Measurements from ENCODE around the gene LHX1. TPM values are rescaled to one million over a fixed set of nuclear protein-coding genes. Genes with fewer than 3 reads are reported as not detected.

LHX1 gene
- total RNA-seq, 1 donor from 2014 or later, result not detected

DNA sequence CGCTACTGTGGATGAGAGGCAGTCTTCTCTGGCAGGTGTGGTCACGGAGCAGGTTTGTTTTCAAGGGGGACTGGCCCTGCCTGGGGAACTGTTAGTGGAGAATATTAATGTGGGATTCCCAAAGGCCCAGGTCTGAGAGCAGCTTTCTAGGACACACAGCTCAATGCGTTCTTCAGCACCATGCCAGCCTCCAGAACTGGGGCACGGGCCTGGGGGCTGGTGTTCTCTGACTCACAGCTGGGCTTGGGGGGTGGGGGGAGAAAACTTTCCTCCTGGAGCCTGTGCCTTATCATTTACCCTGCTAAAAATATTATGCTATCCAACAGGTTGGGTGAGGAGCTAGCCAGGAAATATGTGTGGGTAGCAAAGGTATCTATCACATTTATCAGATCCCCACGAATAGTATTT lies 13.5 kb upstream of the LHX1 start:
- TF ChIP-seq, protein P1, sequence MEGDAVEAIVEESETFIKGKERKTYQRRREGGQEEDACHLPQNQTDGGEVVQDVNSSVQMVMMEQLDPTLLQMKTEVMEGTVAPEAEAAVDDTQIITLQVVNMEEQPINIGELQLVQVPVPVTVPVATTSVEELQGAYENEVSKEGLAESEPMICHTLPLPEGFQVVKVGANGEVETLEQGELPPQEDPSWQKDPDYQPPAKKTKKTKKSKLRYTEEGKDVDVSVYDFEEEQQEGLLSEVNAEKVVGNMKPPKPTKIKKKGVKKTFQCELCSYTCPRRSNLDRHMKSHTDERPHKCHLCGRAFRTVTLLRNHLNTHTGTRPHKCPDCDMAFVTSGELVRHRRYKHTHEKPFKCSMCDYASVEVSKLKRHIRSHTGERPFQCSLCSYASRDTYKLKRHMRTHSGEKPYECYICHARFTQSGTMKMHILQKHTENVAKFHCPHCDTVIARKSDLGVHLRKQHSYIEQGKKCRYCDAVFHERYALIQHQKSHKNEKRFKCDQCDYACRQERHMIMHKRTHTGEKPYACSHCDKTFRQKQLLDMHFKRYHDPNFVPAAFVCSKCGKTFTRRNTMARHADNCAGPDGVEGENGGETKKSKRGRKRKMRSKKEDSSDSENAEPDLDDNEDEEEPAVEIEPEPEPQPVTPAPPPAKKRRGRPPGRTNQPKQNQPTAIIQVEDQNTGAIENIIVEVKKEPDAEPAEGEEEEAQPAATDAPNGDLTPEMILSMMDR (IDR thresholded peaks at IDR 0.05), result no peak
- Mint-ChIP-seq H3K9me3 (ENCODE audit: low read depth) (no peaks in the 10 kb centered on the region), H3K27ac (ENCODE audit: unreplicated experiment) (no peak overlapping the region), H3K27me3 (ENCODE audit: low read depth) (peaks cover 24% of the 10 kb centered on the region), H3K4me3 (ENCODE audit: unreplicated experiment) (no peak overlapping the region), H3K36me3 (ENCODE audit: low read depth) (no peaks in the 10 kb centered on the region), H3K4me1 (ENCODE audit: low read depth) (peaks cover 14% of the 10 kb centered on the region)
- DNase-seq (ENCODE audit: low spot score), result no peak

DNA sequence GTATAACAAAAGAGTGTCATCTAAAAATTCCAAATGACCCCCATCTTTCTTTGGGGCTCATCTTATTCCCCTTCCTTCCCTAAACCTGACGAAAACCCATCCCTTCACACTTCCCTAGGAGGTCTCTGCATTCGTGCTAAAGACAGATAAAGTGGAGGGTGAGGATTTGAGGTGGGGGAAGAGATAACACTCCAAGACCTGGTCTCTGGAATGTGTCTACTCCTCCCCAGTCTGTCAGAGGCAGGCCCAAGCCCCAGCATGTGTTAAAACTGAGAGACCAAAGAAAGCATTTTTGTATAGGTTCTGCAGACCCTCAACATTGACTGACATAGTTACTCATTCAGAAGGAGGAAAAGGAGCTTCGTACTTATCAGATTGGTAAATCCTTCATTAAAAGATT lies 11.0 kb upstream of the LHX1 start:
- no peak overlapping the region for H3K27ac Mint-ChIP-seq (ENCODE audit: unreplicated experiment)
- DNase-seq (ENCODE audit: low spot score), result no peak
- H3K4me3 Mint-ChIP-seq (ENCODE audit: unreplicated experiment), result no peak overlapping the region
- peaks cover 43% of the 10 kb centered on the region for H3K27me3 Mint-ChIP-seq (ENCODE audit: low read depth)
- no peaks in the 10 kb centered on the region for H3K36me3 Mint-ChIP-seq (ENCODE audit: low read depth)
- H3K9me3 Mint-ChIP-seq (ENCODE audit: low read depth), result no peaks in the 10 kb centered on the region
- TF ChIP-seq, protein P1 (IDR thresholded peaks at IDR 0.05), result no peak
- H3K4me1 Mint-ChIP-seq (ENCODE audit: low read depth), result peaks cover 7% of the 10 kb centered on the region

DNA sequence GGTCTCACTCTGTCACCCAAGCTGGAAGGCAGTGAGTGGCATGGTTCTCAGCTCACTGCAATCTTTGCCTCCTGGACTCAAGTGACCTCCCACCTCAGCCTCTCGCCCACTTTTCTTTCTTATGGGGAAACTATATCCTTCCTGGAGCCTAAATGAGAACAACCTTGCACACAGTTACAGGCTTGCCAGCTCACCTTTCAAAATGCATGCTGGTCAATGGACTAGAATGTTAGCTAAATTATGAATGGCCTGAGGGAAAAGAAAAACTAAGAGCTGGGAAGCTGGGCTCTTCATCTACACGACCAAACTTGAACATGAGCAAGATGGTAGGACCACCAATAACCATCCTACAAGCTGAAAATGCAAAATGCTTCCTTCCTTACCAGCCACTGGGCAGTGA lies 10.6 kb upstream of the LHX1 start:
- no peak for DNase-seq (ENCODE audit: low spot score)
- no peaks in the 10 kb centered on the region for H3K9me3 Mint-ChIP-seq (ENCODE audit: low read depth)
- TF ChIP-seq, protein P1 (IDR thresholded peaks at IDR 0.05), result no peak
- H3K4me3 Mint-ChIP-seq (ENCODE audit: unreplicated experiment), result no peak overlapping the region
- no peak overlapping the region for H3K27ac Mint-ChIP-seq (ENCODE audit: unreplicated experiment)
- peaks cover 4% of the 10 kb centered on the region for H3K4me1 Mint-ChIP-seq (ENCODE audit: low read depth)
- H3K36me3 Mint-ChIP-seq (ENCODE audit: low read depth), result no peaks in the 10 kb centered on the region
- H3K27me3 Mint-ChIP-seq (ENCODE audit: low read depth), result peaks cover 44% of the 10 kb centered on the region

DNA sequence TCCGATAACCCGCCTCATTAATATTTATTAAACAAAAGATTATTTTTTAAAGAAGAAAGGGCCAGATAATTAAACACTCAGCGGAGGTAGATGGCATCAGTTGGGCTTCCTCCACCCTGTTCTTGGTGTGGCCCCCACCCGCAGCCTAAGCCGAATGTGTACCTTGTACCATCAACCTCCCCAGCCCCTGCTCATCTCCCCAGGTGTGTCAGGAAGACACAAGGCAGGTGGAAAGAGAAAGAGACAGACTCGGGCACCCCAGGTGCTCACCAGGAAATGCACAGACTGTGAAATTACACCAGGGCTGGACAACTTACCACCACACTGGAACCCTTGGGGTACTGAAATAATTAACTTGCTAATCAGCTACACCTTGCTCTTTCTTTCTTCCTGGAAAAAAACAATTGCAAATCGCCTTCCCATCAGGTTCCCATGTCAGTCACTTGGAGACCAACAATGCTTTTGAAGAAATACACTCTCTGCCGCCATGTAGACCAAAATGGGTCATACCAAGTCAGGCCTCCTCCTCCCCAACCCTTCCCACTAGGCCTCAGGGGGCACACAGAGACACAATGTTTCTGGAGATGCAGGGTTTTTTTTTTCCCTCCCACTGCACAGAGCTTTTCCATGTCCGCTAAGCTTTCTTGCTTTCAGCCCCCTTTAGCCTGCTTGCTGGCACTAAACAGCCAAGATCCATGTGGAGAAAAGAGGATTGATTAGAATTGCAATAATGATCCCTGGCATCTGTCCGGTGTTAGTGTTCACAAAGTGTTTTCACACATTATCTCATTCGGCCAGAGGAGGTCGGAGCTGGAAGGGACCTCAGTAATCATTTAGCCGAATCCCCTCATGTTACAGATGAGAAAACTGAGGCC lies 8.6 kb upstream of the LHX1 start:
- no peak for DNase-seq (ENCODE audit: low spot score)
- TF ChIP-seq, protein P1 (IDR thresholded peaks at IDR 0.05), result no peak
- H3K4me1 Mint-ChIP-seq (ENCODE audit: low read depth), result peaks cover 13% of the 10 kb centered on the region
- H3K27ac Mint-ChIP-seq (ENCODE audit: unreplicated experiment), result no peak overlapping the region
- no peaks in the 10 kb centered on the region for H3K36me3 Mint-ChIP-seq (ENCODE audit: low read depth)
- no peak overlapping the region for H3K4me3 Mint-ChIP-seq (ENCODE audit: unreplicated experiment)
- no peaks in the 10 kb centered on the region for H3K9me3 Mint-ChIP-seq (ENCODE audit: low read depth)
- peaks cover 61% of the 10 kb centered on the region for H3K27me3 Mint-ChIP-seq (ENCODE audit: low read depth)

DNA sequence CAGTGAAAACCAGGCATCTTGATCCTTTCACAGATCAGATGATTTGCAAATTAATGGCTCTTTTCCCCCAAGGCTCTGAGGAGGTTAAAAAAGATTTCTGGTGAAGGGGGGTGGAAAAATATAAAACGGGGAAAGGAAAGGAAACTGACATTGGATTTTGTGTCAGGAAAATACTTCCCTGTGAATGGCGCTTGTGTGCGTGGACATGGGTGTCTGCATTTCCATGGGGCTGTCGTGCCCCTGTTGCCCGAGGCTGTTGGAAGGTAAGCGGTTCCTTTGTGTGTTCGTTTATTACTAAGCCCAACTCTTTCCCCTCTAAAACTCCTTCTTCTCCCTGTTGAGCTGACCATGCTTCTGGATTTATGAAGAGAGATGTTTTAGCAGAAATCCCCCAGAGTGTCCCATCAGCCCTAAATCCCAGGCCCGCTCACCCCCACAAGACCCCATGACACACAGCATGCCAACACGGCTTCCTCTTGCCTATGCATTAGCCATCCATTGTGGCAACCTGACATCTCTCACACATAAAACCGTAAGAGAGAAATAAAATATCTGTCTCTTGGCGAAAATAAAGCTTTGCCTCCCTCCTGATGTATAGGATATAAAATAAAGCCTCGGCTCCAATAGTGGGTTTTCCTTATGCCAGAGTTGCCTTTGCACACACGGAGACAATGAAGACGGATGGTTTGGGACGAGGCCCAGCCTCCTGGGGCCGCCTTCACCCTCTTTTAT lies 7.3 kb upstream of the LHX1 start:
- no peaks in the 10 kb centered on the region for H3K36me3 Mint-ChIP-seq (ENCODE audit: low read depth)
- no peak overlapping the region for H3K4me3 Mint-ChIP-seq (ENCODE audit: unreplicated experiment)
- H3K27ac Mint-ChIP-seq (ENCODE audit: unreplicated experiment), result no peak overlapping the region
- TF ChIP-seq, protein P1 (IDR thresholded peaks at IDR 0.05), result no peak
- H3K9me3 Mint-ChIP-seq (ENCODE audit: low read depth), result no peaks in the 10 kb centered on the region
- no peak for DNase-seq (ENCODE audit: low spot score)
- H3K27me3 Mint-ChIP-seq (ENCODE audit: low read depth), result peaks cover 66% of the 10 kb centered on the region
- peaks cover 16% of the 10 kb centered on the region for H3K4me1 Mint-ChIP-seq (ENCODE audit: low read depth)

Data from chondrocyte (in vitro differentiated cells).